CD14-positive monocyte (primary cell): ENCODE data around the gene CHAT. TPM values are rescaled to one million over a fixed set of nuclear protein-coding genes. Genes with fewer than 3 reads are reported as not detected.

Source experiments
- DNase-seq, 3 donors: peaks; one replicate each; pipeline ENCODE4 v3.0.0-alpha.2; 2011 to 2022
- H2AFZ ChIP-seq: 2 replicates; pipeline ENCODE4 v1.6.0; 2012; ENCODE audit warnings: mild to moderate bottlenecking, low read depth, low read length, inconsistent platforms; ENCODE audit not compliant: insufficient read depth, poor library complexity, severe bottlenecking
- H3K27ac ChIP-seq, 2 donors: 1 replicate in 1 of 2; 2 replicates in 1 of 2; pipeline ENCODE4 v1.5.1; 2012 to 2013; ENCODE audit warnings: low read length in 2 of 2, control low read depth in 1 of 2, inconsistent platforms in 1 of 2, low read depth in 1 of 2, mild to moderate bottlenecking in 1 of 2
- H3K27me3 ChIP-seq, 2 donors: one replicate each; pipeline versions ENCODE4 v1.6.0 to v1.6.1; 2011 to 2013; ENCODE audit warnings: low read length in 2 of 2; ENCODE audit not compliant: control insufficient read depth in 2 of 2, insufficient read depth in 2 of 2
- H3K36me3 ChIP-seq, 2 donors: replicated peaks in 1 of 2; 1 replicate in 1 of 2; 2 replicates in 1 of 2; pipeline versions ENCODE4 v1.5.1 to v1.6.1; 2012 to 2013; ENCODE audit warnings: low read length in 2 of 2, control low read depth in 1 of 2, inconsistent platforms in 1 of 2, mild to moderate bottlenecking in 1 of 2; ENCODE audit not compliant: insufficient read depth in 2 of 2, control insufficient read depth in 1 of 2
- H3K4me1 ChIP-seq, 2 donors: 1 replicate in 1 of 2; 2 replicates in 1 of 2; pipeline versions ENCODE4 v1.5.1 to v1.6.1; 2012 to 2013; ENCODE audit warnings: low read length in 2 of 2, control low read depth in 1 of 2, inconsistent platforms in 1 of 2, mild to moderate bottlenecking in 1 of 2, moderate library complexity in 1 of 2; ENCODE audit not compliant: insufficient read depth in 2 of 2, control insufficient read depth in 1 of 2
- H3K4me2 ChIP-seq: replicated peaks from 2 replicates; pipeline ENCODE3; 2012; ENCODE audit warnings: low read length, moderate library complexity, mild to moderate bottlenecking; ENCODE audit not compliant: poor library complexity, severe bottlenecking; ENCODE audit errors: extremely low read depth
- H3K4me3 ChIP-seq, 3 experiments: fragments of 200-600 bp in 1 of 3; sonication (generic) in 1 of 3; replicated peaks in 1 of 3; 1 replicate in 2 of 3; 2 replicates in 1 of 3; pipeline ENCODE4 v1.5.1; 2011 to 2013; ENCODE audit warnings: low read length in 3 of 3, mild to moderate bottlenecking in 3 of 3, control low read depth in 2 of 3, low read depth in 2 of 3, inconsistent platforms in 1 of 3, moderate library complexity in 1 of 3
- H3K79me2 ChIP-seq: 2 replicates; pipeline ENCODE4 v1.6.0; 2012; ENCODE audit warnings: mild to moderate bottlenecking, control low read depth, inconsistent platforms, low read length, moderate library complexity; ENCODE audit not compliant: insufficient read depth
- H3K9ac ChIP-seq: 2 replicates; pipeline ENCODE4 v1.6.0; 2017; ENCODE audit warnings: low read length, mild to moderate bottlenecking; ENCODE audit not compliant: insufficient read depth, poor library complexity, severe bottlenecking
- H3K9me3 ChIP-seq, 2 donors: replicated peaks in 1 of 2; 1 replicate in 1 of 2; 2 replicates in 1 of 2; pipeline versions ENCODE4 v1.5.1 to v1.6.1; 2012 to 2013; ENCODE audit warnings: low read length in 2 of 2, control low read depth in 1 of 2; ENCODE audit not compliant: control insufficient read depth in 1 of 2, insufficient read depth in 1 of 2
- H4K20me1 ChIP-seq: 2 replicates; pipeline ENCODE4 v1.6.0; 2012; ENCODE audit warnings: mild to moderate bottlenecking, low read length, control low read depth, moderate library complexity; ENCODE audit not compliant: insufficient read depth
- H3K27ac Mint-ChIP-seq, 7 donors: one replicate each; pipeline ENCODE4 v1.8.0; 2020; ENCODE audit warnings: mild to moderate bottlenecking in 7 of 7, mixed read lengths in 7 of 7, moderate library complexity in 6 of 7, inconsistent platforms in 2 of 7
- H3K27me3 Mint-ChIP-seq, 3 donors: one replicate each; pipeline ENCODE4 v1.8.0; 2021 to 2022; ENCODE audit warnings: low read depth in 3 of 3, mild to moderate bottlenecking in 3 of 3, mixed read lengths in 3 of 3, moderate library complexity in 3 of 3, inconsistent platforms in 1 of 3
- H3K36me3 Mint-ChIP-seq, 2 donors: one replicate each; pipeline ENCODE4 v1.8.0; 2020; ENCODE audit warnings: mixed read lengths in 2 of 2, inconsistent platforms in 1 of 2, mild to moderate bottlenecking in 1 of 2
- H3K4me1 Mint-ChIP-seq: one replicate; pipeline ENCODE4 v1.8.0; 2020; ENCODE audit warnings: mild to moderate bottlenecking, mixed read lengths
- H3K4me3 Mint-ChIP-seq, 2 donors: one replicate each; pipeline ENCODE4 v1.8.0; 2020; ENCODE audit warnings: mild to moderate bottlenecking in 2 of 2, mixed read lengths in 2 of 2, moderate library complexity in 1 of 2
- H3K9me3 Mint-ChIP-seq, 7 donors: one replicate each; pipeline ENCODE4 v1.8.0; 2020 to 2022; ENCODE audit warnings: mixed read lengths in 7 of 7, mild to moderate bottlenecking in 6 of 7, moderate library complexity in 6 of 7, inconsistent platforms in 2 of 7
- WGBS: methylation state at CpG from one replicate; pipeline ENCODE4 v1.1.5; 2013; ENCODE audit warnings: missing lambda C conversion rate; ENCODE audit not compliant: insufficient coverage; 5-methylcytosine and 5-hydroxymethylcytosine counted together
- intact Hi-C, 2 donors: fragments of 100-400 bp; cut with micrococcal nuclease; formaldehyde crosslinking; loops; one replicate each; pipeline versions ENCODE4 v1.15.0 to v1.15.1; 2023
- polyA plus RNA-seq, 3 donors: library from polyadenylated mRNA; depleted of rRNA in 1 of 3; unstranded in 2 of 3; stranded (reverse) in 1 of 3; fragments of 300-500 nt in 2 of 3; fragments of >200 nt in 1 of 3; fragmentation: Illumina TruSeq in 2 of 3; gene quantifications; 1 replicate in 2 of 3; 2 replicates in 1 of 3; pipeline ENCODE4 v1.2.3, GENCODE V29; 2012 to 2021
- TF ChIP-seq, protein P1 (sequence below): fragments of 200-600 bp; IDR thresholded peaks from one replicate; pipeline ENCODE4 v1.8.0; 2022; ENCODE audit warnings: antibody characterized with exemption, mild to moderate bottlenecking

Gene CHAT
- polyA plus RNA-seq, 3 donors = not detected

DNA sequence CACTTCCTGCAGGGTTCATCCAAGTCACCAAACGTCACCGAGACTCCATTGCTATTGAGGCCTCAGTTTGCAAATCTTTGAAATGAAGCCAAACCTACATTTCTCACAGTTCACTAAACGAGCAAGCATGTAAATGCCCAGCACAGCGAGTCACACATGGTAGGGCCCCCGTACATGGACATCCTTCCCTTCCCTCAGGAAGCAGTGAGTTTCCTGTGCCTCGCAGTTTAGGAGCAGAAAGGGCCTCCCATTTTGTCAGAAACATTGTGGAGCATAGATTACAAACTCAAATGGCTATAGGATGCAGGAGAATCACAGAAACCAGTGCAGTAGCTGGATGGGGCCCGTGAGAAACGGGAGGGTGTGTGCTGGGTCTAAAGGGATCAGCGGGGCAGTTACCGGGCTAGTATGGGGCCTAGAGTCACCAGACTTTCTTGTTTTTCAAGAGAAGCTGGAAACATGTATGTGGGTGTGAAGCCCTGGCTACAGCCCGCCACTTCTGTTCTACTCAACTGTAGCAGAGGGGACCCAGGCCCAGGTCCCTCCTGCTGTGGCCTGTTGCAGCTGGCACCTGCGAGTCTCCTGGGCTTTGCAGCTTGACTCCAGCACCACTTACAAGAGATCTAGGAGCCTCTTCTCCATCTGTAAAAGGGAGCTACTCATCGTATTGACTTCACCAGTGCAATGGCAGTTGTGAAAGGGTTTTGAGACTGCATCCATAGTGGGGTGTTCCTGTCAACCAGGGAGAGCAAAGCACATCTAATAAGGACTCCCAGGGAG is 17.9 kb upstream of the CHAT start:
- H4K20me1 ChIP-seq = no peaks in the 10 kb centered on the region
- Mint-ChIP-seq H3K36me3 (no peaks in the 10 kb centered on the region), H3K9me3 (peaks cover 0 to 6% (median 0%) of the 10 kb centered on the region in 7 donors), H3K4me1 (peaks cover 2% of the 10 kb centered on the region), H3K27me3 (peaks cover 15 to 18% (median 15%) of the 10 kb centered on the region in 3 donors), H3K4me3 (no peak overlapping the region), H3K27ac (no peak overlapping the region)
- H3K4me2 ChIP-seq = no peak overlapping the region
- TF ChIP-seq, protein P1, sequence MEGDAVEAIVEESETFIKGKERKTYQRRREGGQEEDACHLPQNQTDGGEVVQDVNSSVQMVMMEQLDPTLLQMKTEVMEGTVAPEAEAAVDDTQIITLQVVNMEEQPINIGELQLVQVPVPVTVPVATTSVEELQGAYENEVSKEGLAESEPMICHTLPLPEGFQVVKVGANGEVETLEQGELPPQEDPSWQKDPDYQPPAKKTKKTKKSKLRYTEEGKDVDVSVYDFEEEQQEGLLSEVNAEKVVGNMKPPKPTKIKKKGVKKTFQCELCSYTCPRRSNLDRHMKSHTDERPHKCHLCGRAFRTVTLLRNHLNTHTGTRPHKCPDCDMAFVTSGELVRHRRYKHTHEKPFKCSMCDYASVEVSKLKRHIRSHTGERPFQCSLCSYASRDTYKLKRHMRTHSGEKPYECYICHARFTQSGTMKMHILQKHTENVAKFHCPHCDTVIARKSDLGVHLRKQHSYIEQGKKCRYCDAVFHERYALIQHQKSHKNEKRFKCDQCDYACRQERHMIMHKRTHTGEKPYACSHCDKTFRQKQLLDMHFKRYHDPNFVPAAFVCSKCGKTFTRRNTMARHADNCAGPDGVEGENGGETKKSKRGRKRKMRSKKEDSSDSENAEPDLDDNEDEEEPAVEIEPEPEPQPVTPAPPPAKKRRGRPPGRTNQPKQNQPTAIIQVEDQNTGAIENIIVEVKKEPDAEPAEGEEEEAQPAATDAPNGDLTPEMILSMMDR = no peak
- 67% methylated on average over 12 of the region's 13 CpGs for WGBS
- no peak overlapping the region for H2AFZ ChIP-seq
- H3K27ac ChIP-seq = no peak overlapping the region
- no peak for DNase-seq
- no peaks in the 10 kb centered on the region for H3K9me3 ChIP-seq
- H3K4me3 ChIP-seq = no peak overlapping the region
- H3K79me2 ChIP-seq = no peaks in the 10 kb centered on the region
- H3K9ac ChIP-seq = no peak overlapping the region
- no peaks in the 10 kb centered on the region for H3K36me3 ChIP-seq
- no peaks in the 10 kb centered on the region for H3K4me1 ChIP-seq
- intact Hi-C loops = no loop called here
- H3K27me3 ChIP-seq = no peaks in the 10 kb centered on the region

GRCh38 chr10:49596493-49596809 is 17.4 kb upstream of the CHAT start:
- Histone ChIP-seq H3K4me1 (no peaks in the 10 kb centered on the region), H3K4me2 (no peak overlapping the region), H3K27me3 (no peaks in the 10 kb centered on the region), H3K79me2 (no peaks in the 10 kb centered on the region), H3K9me3 (no peaks in the 10 kb centered on the region), H4K20me1 (no peaks in the 10 kb centered on the region), H3K9ac (no peak overlapping the region), H3K4me3 (no peak overlapping the region), H3K27ac (no peak overlapping the region), H2AFZ (no peak overlapping the region), H3K36me3 (no peaks in the 10 kb centered on the region)
- peaks cover 2% of the 10 kb centered on the region for H3K4me1 Mint-ChIP-seq
- 89% methylated on average over 3 of the region's 3 CpGs for WGBS
- H3K27ac Mint-ChIP-seq = no peak overlapping the region
- intact Hi-C loops = no loop called here
- DNase-seq = no peak
- H3K36me3 Mint-ChIP-seq = no peaks in the 10 kb centered on the region
- peaks cover 0 to 6% (median 0%) of the 10 kb centered on the region in 7 donors for H3K9me3 Mint-ChIP-seq
- H3K27me3 Mint-ChIP-seq = peaks cover 15 to 18% (median 15%) of the 10 kb centered on the region in 3 donors
- H3K4me3 Mint-ChIP-seq = no peak overlapping the region
- TF ChIP-seq, protein P1 = no peak
